K562 (cell line): ENCODE measurements around the gene TMEM63A. TPM values are rescaled to one million over a fixed set of nuclear protein-coding genes. Genes with fewer than 3 reads are reported as not detected.

ENCODE experiments used
- ARID4B ChIP-seq: sonication (generic); formaldehyde crosslinking; IDR thresholded peaks from 2 replicates; pipeline ENCODE4 v1.8.0; 2022; ENCODE audit warnings: mild to moderate bottlenecking, missing genetic modification reagents
- CAMTA2 ChIP-seq: fragments of 250-450 bp; sonication (Bioruptor Pico); conservative IDR thresholded peaks from 2 replicates; pipeline ENCODE4 v1.5.1; 2022
- CBX3 ChIP-seq, 2 experiments: IDR thresholded peaks; 1 replicate in 1 of 2; 2 replicates in 1 of 2; pipeline ENCODE4 v1.6.1; 2012; ENCODE audit warnings: inconsistent platforms in 2 of 2, low read length in 2 of 2, borderline replicate concordance in 1 of 2, control low read depth in 1 of 2
- FOSL1 ChIP-seq: fragments of 200-800 bp; sonication (Bioruptor generic); conservative IDR thresholded peaks from 2 replicates; pipeline ENCODE4 v1.6.1; 2016; ENCODE audit warnings: missing genetic modification characterization, missing compliant biosample characterization
- GABPB2 ChIP-seq: fragments of 250-450 bp; sonication (Bioruptor Pico); conservative IDR thresholded peaks from 2 replicates; pipeline ENCODE4 v1.5.1; 2021; ENCODE audit warnings: mild to moderate bottlenecking
- HDAC3 ChIP-seq: fragments of 450-650 bp; IDR thresholded peaks from 2 replicates; pipeline ENCODE4 v1.6.1; 2018; ENCODE audit warnings: borderline replicate concordance, mild to moderate bottlenecking, moderate library complexity; ENCODE audit not compliant: partially characterized antibody
- NR3C1 ChIP-seq: sonication (generic); formaldehyde crosslinking; IDR thresholded peaks from 2 replicates; pipeline ENCODE4 v1.8.1; 2022; ENCODE audit warnings: missing genetic modification reagents
- PRMT5 ChIP-seq: sonication (generic); formaldehyde crosslinking; IDR thresholded peaks from 2 replicates; pipeline ENCODE4 v1.5.0; 2020; ENCODE audit warnings: missing genetic modification reagents
- SMAD1 ChIP-seq: fragments of 150-350 bp; IDR thresholded peaks from 2 replicates; pipeline ENCODE4 v1.6.1; 2014; ENCODE audit warnings: low read length, low read depth; ENCODE audit not compliant: partially characterized antibody
- SP1 ChIP-seq: sonication (generic); formaldehyde crosslinking; IDR thresholded peaks from 2 replicates; pipeline ENCODE4 v1.8.1; 2022; ENCODE audit warnings: mild to moderate bottlenecking, missing genetic modification reagents
- SPI1 ChIP-seq: IDR thresholded peaks from 2 replicates; pipeline ENCODE4 v1.6.1; 2011; ENCODE audit warnings: low read depth, low read length, control low read depth, borderline replicate concordance
- SRSF1 ChIP-seq: fragments of 200-400 bp; formaldehyde crosslinking; IDR thresholded peaks from 2 replicates; pipeline ENCODE4 v1.6.1; 2017; ENCODE audit warnings: mild to moderate bottlenecking, low read depth, low read length, moderate library complexity
- STAT5B ChIP-seq: fragments of 250-450 bp; sonication (Bioruptor Pico); IDR thresholded peaks from 2 replicates; pipeline ENCODE4 v1.8.0; 2021; ENCODE audit warnings: mild to moderate bottlenecking, inconsistent platforms
- TFAM ChIP-seq: fragments of 250-450 bp; sonication (Bioruptor Pico); conservative IDR thresholded peaks from 2 replicates; pipeline ENCODE4 v1.5.0; 2021; ENCODE audit warnings: mild to moderate bottlenecking, moderate library complexity
- ZBTB49 ChIP-seq: sonication (generic); formaldehyde crosslinking; IDR thresholded peaks from 2 replicates; pipeline ENCODE4 v1.8.0; 2022; ENCODE audit warnings: missing genetic modification reagents, mild to moderate bottlenecking, borderline replicate concordance
- ZBTB8A ChIP-seq: fragments of 450-650 bp; IDR thresholded peaks from 2 replicates; pipeline ENCODE4 v1.6.1; 2018; ENCODE audit warnings: mild to moderate bottlenecking, moderate library complexity; ENCODE audit not compliant: partially characterized antibody
- ZNF124 ChIP-seq: sonication (generic); formaldehyde crosslinking; IDR thresholded peaks from 2 replicates; pipeline ENCODE4 v1.8.1; 2022; ENCODE audit warnings: missing genetic modification reagents
- ZNF311 ChIP-seq: fragments of 250-450 bp; sonication (Bioruptor Pico); IDR thresholded peaks from 2 replicates; pipeline ENCODE4 v1.4.0; 2020; ENCODE audit warnings: mild to moderate bottlenecking, moderate library complexity
- ZNF57 ChIP-seq: fragments of 450-650 bp; formaldehyde crosslinking; IDR thresholded peaks from 2 replicates; pipeline ENCODE4 v1.4.0; 2020; ENCODE audit warnings: mild to moderate bottlenecking, moderate library complexity
- polyA plus RNA-seq, 8 experiments: library from polyadenylated mRNA; depleted of rRNA in 4 of 8; stranded (reverse) in 5 of 8; unstranded in 3 of 8; fragments of >200 nt; fragmentation: Nextera tagmentation in 2 of 8; fragmentation: Illumina TruSeq in 1 of 8; extraction: Ambion mirVana in 2 of 8; extraction: Trizol in 1 of 8; gene quantifications; 2 replicates each; pipeline versions ENCODE4 v1.2.1 to v1.2.3, GENCODE V29; 2011 to 2014; ENCODE audit warnings: inconsistent platforms in 1 of 8, missing spikeins in 1 of 8
- total RNA-seq, 7 experiments: library from RNA; depleted of rRNA in 6 of 7; stranded (reverse); fragments of >200 nt in 6 of 7; fragmentation: Illumina TruSeq in 2 of 7; extraction: Trizol in 2 of 7; gene quantifications; 2 replicates each; pipeline versions ENCODE4 v1.2.1 to v1.2.3, GENCODE V29; 2011 to 2021; ENCODE audit warnings: low replicate concordance in 1 of 7
- TF ChIP-seq, protein P1 (sequence below): fragments of 250-450 bp; sonication (Bioruptor Pico); IDR thresholded peaks from 2 replicates; pipeline ENCODE4 v1.4.0; 2020

Gene TMEM63A
- total and polyA plus RNA-seq, 9 of the 15 experiments (the other 6 are each of a cell fraction or from before 2014, with no cell fraction given): 2.0 to 54.6 (median 17.5) TPM

- TF ChIP-seq, protein P1, sequence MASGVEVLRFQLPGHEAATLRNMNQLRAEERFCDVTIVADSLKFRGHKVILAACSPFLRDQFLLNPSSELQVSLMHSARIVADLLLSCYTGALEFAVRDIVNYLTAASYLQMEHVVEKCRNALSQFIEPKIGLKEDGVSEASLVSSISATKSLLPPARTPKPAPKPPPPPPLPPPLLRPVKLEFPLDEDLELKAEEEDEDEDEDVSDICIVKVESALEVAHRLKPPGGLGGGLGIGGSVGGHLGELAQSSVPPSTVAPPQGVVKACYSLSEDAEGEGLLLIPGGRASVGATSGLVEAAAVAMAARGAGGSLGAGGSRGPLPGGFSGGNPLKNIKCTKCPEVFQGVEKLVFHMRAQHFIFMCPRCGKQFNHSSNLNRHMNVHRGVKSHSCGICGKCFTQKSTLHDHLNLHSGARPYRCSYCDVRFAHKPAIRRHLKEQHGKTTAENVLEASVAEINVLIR (CRISPR knock-in tag): no peak
- TF ChIP-seq CBX3 (IDR thresholded peaks at IDR 0.05; ENCODE audit: borderline replicate concordance in 1 of 2, low read length in 2 of 2): no peak
- no peak for TF ChIP-seq CAMTA2 (CRISPR knock-in tag)
- TF ChIP-seq NR3C1: no peak
- TF ChIP-seq GABPB2 (CRISPR knock-in tag): no peak
- TF ChIP-seq STAT5B (CRISPR knock-in tag): no peak
- no peak for TF ChIP-seq SMAD1
- TF ChIP-seq ARID4B (CRISPR knock-in tag): no peak
- TF ChIP-seq ZNF57 (CRISPR knock-in tag): no peak
- no peak for TF ChIP-seq SPI1
- TF ChIP-seq SRSF1: no peak
- TF ChIP-seq HDAC3: no peak
- no peak for TF ChIP-seq PRMT5 (CRISPR knock-in tag)
- no peak for TF ChIP-seq ZNF311 (CRISPR knock-in tag)
- TF ChIP-seq SP1 (CRISPR knock-in tag): no peak; the same call in 1 of the 2 replicates
- TF ChIP-seq FOSL1 (tag): no peak; the same call in 1 of the 2 replicates
- TF ChIP-seq ZBTB8A: no peak
- 0 out of 2 replicates have a peak, but pooled peaks have one; percentile 64 for TF ChIP-seq ZBTB49
- TF ChIP-seq ZNF124 (CRISPR knock-in tag): no peak
- no peak for TF ChIP-seq TFAM (CRISPR knock-in tag)
Measured at GRCh38 chr1:225882694-225883615, 775 bp upstream of the TMEM63A start (continued).
